ENCODE data around the gene COX6A1. TPM values are rescaled to one million over a fixed set of nuclear protein-coding genes. Genes with fewer than 3 reads are reported as not detected.

COX6A1 gene
- 359 and 816 TPM in 2 replicates for total RNA-seq (2014; rRNA removed; shearing (Covaris generic); ENCODE audit: low replicate concordance)

- no peaks in the 10 kb centered on the region for H3K27me3 ChIP-seq
- peaks cover 23% of the 10 kb centered on the region for H3K36me3 ChIP-seq
- peak within 1 kb of the TSS; percentile 81 for H3K4me3 ChIP-seq
- DNase-seq = peak; percentile 97
- H3K9me3 ChIP-seq = no peaks in the 10 kb centered on the region
These were observed at the start of gene COX6A1 for GRCh38 chr12:120437735-120438494. Gene COX6A1, plus strand, starts transcription at chr12:120438113. Its CDS starts 14 bp downstream, at chr12:120438127.

- Histone ChIP-seq H3K36me3 (no peaks in the 10 kb centered on the region), H3K27me3 (no peaks in the 10 kb centered on the region), H3K4me3 (no peak overlapping the region), H3K9me3 (no peaks in the 10 kb centered on the region)
- DNase-seq = no peak
These were observed 49.0 kb upstream of the COX6A1 start for GRCh38 chr12:120388691-120389481.

GRCh38 chr12:120390540-120391120 lies 47.3 kb upstream of the COX6A1 start:
- H3K9me3 ChIP-seq = no peaks in the 10 kb centered on the region
- no peak overlapping the region for H3K4me3 ChIP-seq
- no peak for DNase-seq
- no peaks in the 10 kb centered on the region for H3K36me3 ChIP-seq
- no peaks in the 10 kb centered on the region for H3K27me3 ChIP-seq

- no peaks in the 10 kb centered on the region for H3K27me3 ChIP-seq
- H3K36me3 ChIP-seq = no peaks in the 10 kb centered on the region
- no peak for DNase-seq
- no peaks in the 10 kb centered on the region for H3K9me3 ChIP-seq
- H3K4me3 ChIP-seq = no peak overlapping the region
These were observed 43.2 kb upstream of the COX6A1 start for GRCh38 chr12:120394483-120395367.

GRCh38 chr12:120397824-120398540 lies 39.9 kb upstream of the COX6A1 start:
- no peak for DNase-seq
- no peaks in the 10 kb centered on the region for H3K9me3 ChIP-seq

GRCh38 chr12:120399531-120399930 lies 38.4 kb upstream of the COX6A1 start:
- H3K36me3 ChIP-seq = no peaks in the 10 kb centered on the region

More at GRCh38 chr12:120397824-120398540, 39.9 kb upstream of the COX6A1 start:
- Histone ChIP-seq H3K4me3 (no peak overlapping the region), H3K27me3 (no peaks in the 10 kb centered on the region), H3K36me3 (no peaks in the 10 kb centered on the region)

GRCh38 chr12:120402217-120402616 lies 35.7 kb upstream of the COX6A1 start:
- DNase-seq = no peak
- peaks cover 3% of the 10 kb centered on the region; the same call in 1 of the 2 replicates for H3K9me3 ChIP-seq
- no peak overlapping the region for H3K4me3 ChIP-seq
- H3K27me3 ChIP-seq = no peaks in the 10 kb centered on the region
- no peaks in the 10 kb centered on the region for H3K36me3 ChIP-seq

More at GRCh38 chr12:120399531-120399930, 38.4 kb upstream of the COX6A1 start:
- peaks cover 3% of the 10 kb centered on the region; the same call in 1 of the 2 replicates for H3K9me3 ChIP-seq
- H3K27me3 ChIP-seq = no peaks in the 10 kb centered on the region
- H3K4me3 ChIP-seq = no peak overlapping the region
- DNase-seq = peak; percentile 9

- Histone ChIP-seq H3K27me3 (no peaks in the 10 kb centered on the region), H3K36me3 (no peaks in the 10 kb centered on the region), H3K4me3 (no peak overlapping the region), H3K9me3 (peaks cover 3% of the 10 kb centered on the region; the same call in 1 of the 2 replicates)
- DNase-seq = no peak
These were observed 34.0 kb upstream of the COX6A1 start for GRCh38 chr12:120403869-120404268.

GRCh38 chr12:120404271-120404670 lies 33.6 kb upstream of the COX6A1 start:
- no peaks in the 10 kb centered on the region for H3K36me3 ChIP-seq
- H3K4me3 ChIP-seq = no peak overlapping the region
- H3K9me3 ChIP-seq = peaks cover 3% of the 10 kb centered on the region; the same call in 1 of the 2 replicates
- H3K27me3 ChIP-seq = no peaks in the 10 kb centered on the region
- no peak for DNase-seq

GRCh38 chr12:120406069-120406468 lies 31.8 kb upstream of the COX6A1 start:
- Histone ChIP-seq H3K36me3 (no peaks in the 10 kb centered on the region), H3K4me3 (no peak overlapping the region)
- DNase-seq = no peak

GRCh38 chr12:120406553-120406952 lies 31.4 kb upstream of the COX6A1 start:
- Histone ChIP-seq H3K4me3 (no peak overlapping the region), H3K9me3 (peaks cover 3% of the 10 kb centered on the region; the same call in 1 of the 2 replicates), H3K27me3 (no peaks in the 10 kb centered on the region), H3K36me3 (no peaks in the 10 kb centered on the region)
- no peak for DNase-seq

More at GRCh38 chr12:120406069-120406468, 31.8 kb upstream of the COX6A1 start:
- Histone ChIP-seq H3K9me3 (peaks cover 3% of the 10 kb centered on the region; the same call in 1 of the 2 replicates), H3K27me3 (no peaks in the 10 kb centered on the region)

- Histone ChIP-seq H3K4me3 (no peak overlapping the region), H3K9me3 (peaks cover 3% of the 10 kb centered on the region; the same call in 1 of the 2 replicates), H3K36me3 (no peaks in the 10 kb centered on the region), H3K27me3 (no peaks in the 10 kb centered on the region)
- DNase-seq = no peak
These were observed 29.1 kb upstream of the COX6A1 start for GRCh38 chr12:120408771-120409170.

GRCh38 chr12:120412421-120412820 lies 25.5 kb upstream of the COX6A1 start:
- no peaks in the 10 kb centered on the region for H3K27me3 ChIP-seq
- DNase-seq = no peak
- no peaks in the 10 kb centered on the region for H3K9me3 ChIP-seq
- H3K36me3 ChIP-seq = no peaks in the 10 kb centered on the region
- no peak overlapping the region for H3K4me3 ChIP-seq

- DNase-seq = no peak
- Histone ChIP-seq H3K9me3 (no peaks in the 10 kb centered on the region), H3K27me3 (no peaks in the 10 kb centered on the region), H3K36me3 (no peaks in the 10 kb centered on the region), H3K4me3 (no peak overlapping the region)
These were observed 23.8 kb upstream of the COX6A1 start for GRCh38 chr12:120413901-120414695.
